Measurements from ENCODE around the gene MAML3.

DNA sequence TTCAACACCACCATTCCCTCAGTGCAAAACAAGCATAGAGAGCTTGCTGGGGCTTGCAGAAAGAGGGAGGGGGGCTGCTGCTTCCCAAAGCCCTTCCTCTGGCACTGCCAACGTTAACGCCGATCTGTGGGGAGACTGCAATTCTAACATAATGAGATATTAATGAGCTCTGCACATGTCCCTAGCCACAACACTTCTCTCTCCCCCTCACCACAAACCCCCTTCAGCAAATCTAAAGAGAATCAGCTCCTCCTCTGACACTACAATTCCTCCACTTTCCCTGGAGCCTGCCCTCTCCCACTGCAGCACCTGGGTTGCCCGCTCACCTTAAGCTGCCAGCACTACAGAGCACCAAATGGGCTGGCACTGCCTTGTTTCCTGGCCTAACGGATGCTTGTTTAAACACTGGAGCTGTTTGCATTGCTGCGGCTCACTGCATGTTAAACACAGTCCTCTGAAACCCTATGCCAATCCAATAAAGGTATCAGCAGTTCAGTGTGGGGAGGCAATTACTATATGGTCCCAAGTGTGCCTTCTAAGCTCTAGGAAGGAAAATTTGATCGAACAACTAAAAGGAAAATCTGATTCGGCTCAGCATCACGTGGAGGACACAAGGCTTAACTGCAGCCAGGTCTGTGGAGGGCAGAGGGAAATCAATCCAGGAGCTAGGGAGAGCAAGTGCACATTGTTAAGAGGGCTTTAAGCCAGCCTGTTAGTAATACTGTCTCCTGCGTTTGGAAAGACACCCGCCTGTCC lies 232.4 kb downstream of the MAML3 start:
- TF ChIP-seq, protein P1, sequence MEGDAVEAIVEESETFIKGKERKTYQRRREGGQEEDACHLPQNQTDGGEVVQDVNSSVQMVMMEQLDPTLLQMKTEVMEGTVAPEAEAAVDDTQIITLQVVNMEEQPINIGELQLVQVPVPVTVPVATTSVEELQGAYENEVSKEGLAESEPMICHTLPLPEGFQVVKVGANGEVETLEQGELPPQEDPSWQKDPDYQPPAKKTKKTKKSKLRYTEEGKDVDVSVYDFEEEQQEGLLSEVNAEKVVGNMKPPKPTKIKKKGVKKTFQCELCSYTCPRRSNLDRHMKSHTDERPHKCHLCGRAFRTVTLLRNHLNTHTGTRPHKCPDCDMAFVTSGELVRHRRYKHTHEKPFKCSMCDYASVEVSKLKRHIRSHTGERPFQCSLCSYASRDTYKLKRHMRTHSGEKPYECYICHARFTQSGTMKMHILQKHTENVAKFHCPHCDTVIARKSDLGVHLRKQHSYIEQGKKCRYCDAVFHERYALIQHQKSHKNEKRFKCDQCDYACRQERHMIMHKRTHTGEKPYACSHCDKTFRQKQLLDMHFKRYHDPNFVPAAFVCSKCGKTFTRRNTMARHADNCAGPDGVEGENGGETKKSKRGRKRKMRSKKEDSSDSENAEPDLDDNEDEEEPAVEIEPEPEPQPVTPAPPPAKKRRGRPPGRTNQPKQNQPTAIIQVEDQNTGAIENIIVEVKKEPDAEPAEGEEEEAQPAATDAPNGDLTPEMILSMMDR (CRISPR knock-in tag; IDR thresholded peaks at IDR 0.05), result no peak
- TF ChIP-seq ZNF691 (CRISPR knock-in tag; IDR thresholded peaks at IDR 0.05; ENCODE audit: borderline replicate concordance, low read depth) (no peak), ZNF746 (CRISPR knock-in tag; IDR thresholded peaks at IDR 0.05) (no peak), NCOA1 (CRISPR knock-in tag; IDR thresholded peaks at IDR 0.05) (no peak)
- TF ChIP-seq, protein P2, sequence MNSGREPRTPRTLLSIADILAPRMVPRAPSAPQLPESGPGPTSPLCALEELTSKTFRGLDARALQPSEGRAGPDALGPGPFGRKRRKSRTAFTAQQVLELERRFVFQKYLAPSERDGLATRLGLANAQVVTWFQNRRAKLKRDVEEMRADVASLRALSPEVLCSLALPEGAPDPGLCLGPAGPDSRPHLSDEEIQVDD (CRISPR knock-in tag; IDR thresholded peaks at IDR 0.05; ENCODE audit: borderline replicate concordance), result no peak

All from HepG2 (cell line).